Panc1 (cell line): Measurements from ENCODE around the gene ATG4D.

Source experiments
- POLR2AphosphoS5 ChIP-seq: IDR thresholded peaks from 2 replicates; pipeline ENCODE4 v1.6.1; 2012; ENCODE audit warnings: mild to moderate bottlenecking, low read depth, low read length, moderate library complexity
- SIN3A ChIP-seq: IDR thresholded peaks from 2 replicates; pipeline ENCODE4 v1.6.1; 2012; ENCODE audit warnings: low read depth, mild to moderate bottlenecking, low read length, moderate library complexity, borderline replicate concordance; ENCODE audit not compliant: insufficient read depth
- TCF7L2 ChIP-seq: IDR thresholded peaks from 2 replicates; pipeline ENCODE4 v1.6.1; 2011; ENCODE audit warnings: mild to moderate bottlenecking, low read depth, low read length, inconsistent platforms
- TF ChIP-seq, protein P1 (sequence below): fragments of 450-650 bp; IDR thresholded peaks from 2 replicates; pipeline ENCODE4 v1.5.1; 2017; ENCODE audit warnings: mild to moderate bottlenecking
- TF ChIP-seq, protein P2 (sequence below), 2 experiments: IDR thresholded peaks; 2 replicates each; pipeline ENCODE4 v1.6.1; 2011 to 2012; ENCODE audit warnings: low read depth in 2 of 2, control low read depth in 1 of 2, low read length in 1 of 2, mild to moderate bottlenecking in 1 of 2, moderate library complexity in 1 of 2; ENCODE audit not compliant: insufficient read depth in 1 of 2

GRCh38 chr19:10516064-10516385 lies 27.7 kb upstream of the ATG4D start:
- TF ChIP-seq, protein P1, sequence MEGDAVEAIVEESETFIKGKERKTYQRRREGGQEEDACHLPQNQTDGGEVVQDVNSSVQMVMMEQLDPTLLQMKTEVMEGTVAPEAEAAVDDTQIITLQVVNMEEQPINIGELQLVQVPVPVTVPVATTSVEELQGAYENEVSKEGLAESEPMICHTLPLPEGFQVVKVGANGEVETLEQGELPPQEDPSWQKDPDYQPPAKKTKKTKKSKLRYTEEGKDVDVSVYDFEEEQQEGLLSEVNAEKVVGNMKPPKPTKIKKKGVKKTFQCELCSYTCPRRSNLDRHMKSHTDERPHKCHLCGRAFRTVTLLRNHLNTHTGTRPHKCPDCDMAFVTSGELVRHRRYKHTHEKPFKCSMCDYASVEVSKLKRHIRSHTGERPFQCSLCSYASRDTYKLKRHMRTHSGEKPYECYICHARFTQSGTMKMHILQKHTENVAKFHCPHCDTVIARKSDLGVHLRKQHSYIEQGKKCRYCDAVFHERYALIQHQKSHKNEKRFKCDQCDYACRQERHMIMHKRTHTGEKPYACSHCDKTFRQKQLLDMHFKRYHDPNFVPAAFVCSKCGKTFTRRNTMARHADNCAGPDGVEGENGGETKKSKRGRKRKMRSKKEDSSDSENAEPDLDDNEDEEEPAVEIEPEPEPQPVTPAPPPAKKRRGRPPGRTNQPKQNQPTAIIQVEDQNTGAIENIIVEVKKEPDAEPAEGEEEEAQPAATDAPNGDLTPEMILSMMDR = no peak
- TF ChIP-seq SIN3A (no peak), POLR2AphosphoS5 (no peak), TCF7L2 (no peak)
- TF ChIP-seq, protein P2, sequence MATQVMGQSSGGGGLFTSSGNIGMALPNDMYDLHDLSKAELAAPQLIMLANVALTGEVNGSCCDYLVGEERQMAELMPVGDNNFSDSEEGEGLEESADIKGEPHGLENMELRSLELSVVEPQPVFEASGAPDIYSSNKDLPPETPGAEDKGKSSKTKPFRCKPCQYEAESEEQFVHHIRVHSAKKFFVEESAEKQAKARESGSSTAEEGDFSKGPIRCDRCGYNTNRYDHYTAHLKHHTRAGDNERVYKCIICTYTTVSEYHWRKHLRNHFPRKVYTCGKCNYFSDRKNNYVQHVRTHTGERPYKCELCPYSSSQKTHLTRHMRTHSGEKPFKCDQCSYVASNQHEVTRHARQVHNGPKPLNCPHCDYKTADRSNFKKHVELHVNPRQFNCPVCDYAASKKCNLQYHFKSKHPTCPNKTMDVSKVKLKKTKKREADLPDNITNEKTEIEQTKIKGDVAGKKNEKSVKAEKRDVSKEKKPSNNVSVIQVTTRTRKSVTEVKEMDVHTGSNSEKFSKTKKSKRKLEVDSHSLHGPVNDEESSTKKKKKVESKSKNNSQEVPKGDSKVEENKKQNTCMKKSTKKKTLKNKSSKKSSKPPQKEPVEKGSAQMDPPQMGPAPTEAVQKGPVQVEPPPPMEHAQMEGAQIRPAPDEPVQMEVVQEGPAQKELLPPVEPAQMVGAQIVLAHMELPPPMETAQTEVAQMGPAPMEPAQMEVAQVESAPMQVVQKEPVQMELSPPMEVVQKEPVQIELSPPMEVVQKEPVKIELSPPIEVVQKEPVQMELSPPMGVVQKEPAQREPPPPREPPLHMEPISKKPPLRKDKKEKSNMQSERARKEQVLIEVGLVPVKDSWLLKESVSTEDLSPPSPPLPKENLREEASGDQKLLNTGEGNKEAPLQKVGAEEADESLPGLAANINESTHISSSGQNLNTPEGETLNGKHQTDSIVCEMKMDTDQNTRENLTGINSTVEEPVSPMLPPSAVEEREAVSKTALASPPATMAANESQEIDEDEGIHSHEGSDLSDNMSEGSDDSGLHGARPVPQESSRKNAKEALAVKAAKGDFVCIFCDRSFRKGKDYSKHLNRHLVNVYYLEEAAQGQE (IDR thresholded peaks at IDR 0.05; ENCODE audit: insufficient read depth in 1 of 2, low read depth in 2 of 2, low read length in 1 of 2) = no peak
